HG02571 (cell line): ENCODE data around the gene MAD1L1.
A peak's percentile ranks its signal among the peaks of the same experiment; 100 is the strongest.

Source experiments
- ATAC-seq: cut with Tn5 transposase; IDR thresholded peaks from one replicate; pipeline ENCODE4 v1.9.1; 2021; ENCODE audit warnings: mild to moderate bottlenecking, moderate library complexity; ENCODE audit not compliant: unreplicated experiment

MAD1L1 gene

GRCh38 chr7:2219136-2219535 lies 13.6 kb downstream of the MAD1L1 start:
- no peak for ATAC-seq

- no peak for ATAC-seq
Observed at GRCh38 chr7:2218444-2218785, 14.3 kb downstream of the MAD1L1 start.

- no peak for ATAC-seq
Observed at GRCh38 chr7:2217716-2218443, 14.9 kb downstream of the MAD1L1 start.

GRCh38 chr7:2217206-2217605 lies 15.5 kb downstream of the MAD1L1 start:
- no peak for ATAC-seq

GRCh38 chr7:2215851-2216250 lies 16.9 kb downstream of the MAD1L1 start:
- no peak for ATAC-seq

GRCh38 chr7:2214636-2215035 lies 18.1 kb downstream of the MAD1L1 start:
- no peak for ATAC-seq

- no peak for ATAC-seq
Observed at GRCh38 chr7:2213551-2214215, 19.1 kb downstream of the MAD1L1 start.

- no peak for ATAC-seq
Observed at GRCh38 chr7:2212906-2213305, 19.8 kb downstream of the MAD1L1 start.

- ATAC-seq = no peak
Observed at GRCh38 chr7:2211926-2212325, 20.8 kb downstream of the MAD1L1 start.

GRCh38 chr7:2211259-2211880 lies 21.4 kb downstream of the MAD1L1 start:
- ATAC-seq = no peak

- ATAC-seq = no peak
Observed at GRCh38 chr7:2210551-2211258, 22.0 kb downstream of the MAD1L1 start.

GRCh38 chr7:2209961-2210323 lies 22.8 kb downstream of the MAD1L1 start:
- ATAC-seq = no peak

GRCh38 chr7:2209146-2209960 lies 23.4 kb downstream of the MAD1L1 start:
- ATAC-seq = peak; percentile 59

- ATAC-seq = no peak
Observed at GRCh38 chr7:2208712-2209111, 24.0 kb downstream of the MAD1L1 start.

GRCh38 chr7:2205036-2205780 lies 27.5 kb downstream of the MAD1L1 start:
- no peak for ATAC-seq

GRCh38 chr7:2204446-2204845 lies 28.3 kb downstream of the MAD1L1 start:
- no peak for ATAC-seq

- peak; percentile 53 for ATAC-seq
Observed at GRCh38 chr7:2203766-2204300, 28.9 kb downstream of the MAD1L1 start.

- no peak for ATAC-seq
Observed at GRCh38 chr7:2202901-2203765, 29.6 kb downstream of the MAD1L1 start.

GRCh38 chr7:2202361-2202761 lies 30.4 kb downstream of the MAD1L1 start:
- no peak for ATAC-seq
